GM21619 (cell line): ENCODE results near the gene RNGTT.
"Not testable (repeated sequence)": the region's sequence is repeated elsewhere in the genome, so short reads cannot be mapped to it uniquely, and the experiment has no call there.

Source experiments
- ATAC-seq: cut with Tn5 transposase; IDR thresholded peaks from one replicate; pipeline ENCODE4 v1.9.1; 2021; ENCODE audit not compliant: unreplicated experiment

RNGTT gene

GRCh38 chr6:88823998-88824397 lies 139.4 kb downstream of the RNGTT start:
- no peak for ATAC-seq

- no peak for ATAC-seq
Measured at GRCh38 chr6:88815491-88815890, 147.9 kb downstream of the RNGTT start.

- no peak for ATAC-seq
Measured at GRCh38 chr6:88814909-88815308, 148.5 kb downstream of the RNGTT start.

GRCh38 chr6:88813045-88813444 lies 150.4 kb downstream of the RNGTT start:
- ATAC-seq: no peak

GRCh38 chr6:88810701-88811100 lies 152.7 kb downstream of the RNGTT start:
- no peak for ATAC-seq

- no peak for ATAC-seq
Measured at GRCh38 chr6:88810089-88810488, 153.3 kb downstream of the RNGTT start.

GRCh38 chr6:88808381-88808780 lies 155.0 kb downstream of the RNGTT start:
- no peak for ATAC-seq

GRCh38 chr6:88807622-88808021 lies 155.8 kb downstream of the RNGTT start:
- no peak for ATAC-seq

GRCh38 chr6:88806728-88807127 lies 156.7 kb downstream of the RNGTT start:
- no peak for ATAC-seq

- ATAC-seq: no peak
Measured at GRCh38 chr6:88804701-88805100, 158.7 kb downstream of the RNGTT start.

- ATAC-seq: no peak
Measured at GRCh38 chr6:88785478-88785877, 177.9 kb downstream of the RNGTT start.

GRCh38 chr6:88780714-88781389 lies 182.6 kb downstream of the RNGTT start:
- no peak for ATAC-seq

- ATAC-seq: no peak
Measured at GRCh38 chr6:88775866-88776571, 187.4 kb downstream of the RNGTT start.

GRCh38 chr6:88768114-88768513 lies 195.3 kb downstream of the RNGTT start:
- ATAC-seq: not testable (repeated sequence)

- no peak for ATAC-seq
Measured at GRCh38 chr6:88764081-88764480, 199.3 kb downstream of the RNGTT start.

- ATAC-seq: no peak
Measured at GRCh38 chr6:88763160-88763559, 200.3 kb downstream of the RNGTT start.

GRCh38 chr6:88761237-88762031 lies 202.0 kb downstream of the RNGTT start:
- peak; percentile 57 for ATAC-seq

- ATAC-seq: no peak
Measured at GRCh38 chr6:88760091-88760490, 203.3 kb downstream of the RNGTT start.

- ATAC-seq: no peak
Measured at GRCh38 chr6:88750936-88751335, 212.5 kb downstream of the RNGTT start.

GRCh38 chr6:88749849-88750248 lies 213.6 kb downstream of the RNGTT start:
- ATAC-seq: no peak

GRCh38 chr6:88748141-88748540 lies 215.3 kb downstream of the RNGTT start:
- ATAC-seq: no peak

- no peak for ATAC-seq
Measured at GRCh38 chr6:88741939-88742338, 221.5 kb downstream of the RNGTT start.
